GM21529 (cell line): ENCODE data around the gene SHISAL2A.
A peak's percentile ranks its signal among the peaks of the same experiment; 100 is the strongest.

Experiments
- ATAC-seq: cut with Tn5 transposase; IDR thresholded peaks from one replicate; pipeline ENCODE4 v1.9.1; 2021; ENCODE audit not compliant: unreplicated experiment

SHISAL2A gene

DNA sequence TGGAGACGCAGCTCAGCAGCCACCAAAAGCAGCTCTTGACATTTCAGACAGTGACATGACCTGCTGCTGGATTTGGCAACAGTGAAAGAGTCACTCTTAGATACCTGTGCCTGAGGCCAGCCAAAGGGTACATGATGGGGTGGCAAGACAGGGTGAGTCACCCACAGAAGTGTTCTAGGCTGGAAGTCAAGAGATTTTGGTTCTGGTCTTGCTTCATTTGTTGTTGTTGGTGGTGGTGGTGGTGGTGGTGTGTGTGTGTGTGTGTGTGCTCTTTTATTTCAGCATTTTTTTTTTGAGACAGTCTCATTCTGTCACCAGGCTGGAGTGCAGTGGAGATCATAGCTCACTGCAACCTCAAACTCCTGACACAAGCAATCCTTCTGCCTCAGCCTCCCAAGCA, 25.8 kb downstream of the SHISAL2A start:
- ATAC-seq: no peak

DNA sequence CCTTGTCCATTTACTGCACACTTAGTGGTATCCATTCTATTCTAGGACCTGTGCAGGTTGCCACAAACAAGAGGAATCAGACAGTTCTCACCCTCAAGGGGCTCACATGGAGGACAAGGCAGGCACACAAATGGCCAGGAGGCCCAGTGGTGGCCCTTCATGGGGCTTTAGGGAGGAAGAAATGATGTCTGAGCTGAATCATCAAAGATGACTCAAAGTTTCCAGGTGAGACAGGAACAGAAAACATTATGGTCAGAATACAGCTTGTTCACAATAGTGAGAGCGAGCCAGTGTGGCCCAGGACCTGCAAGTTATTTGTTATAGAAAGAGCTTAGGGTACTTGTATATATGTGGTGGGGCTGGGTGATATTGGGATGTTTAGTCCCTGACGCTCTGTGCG, 26.4 kb downstream of the SHISAL2A start:
- peak; percentile 83 for ATAC-seq

DNA sequence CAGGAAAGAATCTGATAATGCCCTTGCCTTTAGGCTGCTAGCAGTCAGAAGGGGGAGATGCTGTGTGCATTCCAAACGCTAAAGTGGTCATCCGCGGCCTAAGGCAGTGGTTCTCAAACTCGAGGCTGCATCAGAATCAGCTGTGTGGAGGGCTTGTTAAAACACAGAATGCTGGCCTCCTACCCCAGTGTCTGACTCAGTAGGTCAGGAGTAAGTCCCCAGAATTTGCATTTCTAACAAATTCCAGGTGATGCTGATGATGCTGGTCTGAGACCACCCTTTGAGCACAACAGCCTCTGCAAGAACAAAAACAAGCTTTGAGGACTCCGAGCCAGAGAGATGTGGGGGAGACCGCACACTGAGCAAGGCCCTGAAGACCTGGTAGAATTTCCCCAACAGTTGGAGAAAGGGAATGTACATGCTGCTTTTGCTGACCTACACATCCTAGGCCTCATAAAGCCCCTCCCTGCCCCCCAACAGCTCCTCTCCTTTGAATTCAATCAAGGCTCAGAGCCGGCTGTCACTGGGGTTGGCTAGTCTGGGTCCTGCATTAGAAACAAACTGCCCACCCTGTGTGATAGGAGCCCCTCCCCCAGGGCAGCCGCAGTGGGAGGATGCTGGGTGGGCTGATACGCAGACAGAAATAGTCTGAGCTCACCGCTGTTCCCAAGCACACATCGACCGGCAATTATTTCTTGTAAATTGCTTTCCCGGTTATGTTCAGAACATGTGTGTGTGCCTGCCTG, 27.1 kb downstream of the SHISAL2A start:
- peak; percentile 17 for ATAC-seq

DNA sequence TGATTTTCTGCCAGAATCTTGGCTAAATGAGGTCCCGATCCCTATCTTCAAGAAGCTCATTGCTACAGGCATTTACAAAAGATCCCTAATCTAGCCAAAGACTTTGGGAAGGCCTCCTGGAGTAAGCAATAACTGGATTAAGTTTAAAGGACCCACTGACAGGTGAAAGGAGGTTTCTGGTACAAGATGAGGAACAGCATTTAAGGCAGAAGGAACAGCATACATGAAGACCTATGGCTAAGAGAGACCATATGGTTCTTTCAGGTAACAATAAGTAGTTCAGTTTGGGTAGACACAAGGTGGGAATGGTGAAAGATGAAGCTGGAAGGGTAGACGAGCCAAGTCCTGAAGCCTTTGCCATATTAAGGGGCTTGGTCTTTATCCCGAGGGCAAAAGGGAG, 27.8 kb downstream of the SHISAL2A start:
- no peak for ATAC-seq

DNA sequence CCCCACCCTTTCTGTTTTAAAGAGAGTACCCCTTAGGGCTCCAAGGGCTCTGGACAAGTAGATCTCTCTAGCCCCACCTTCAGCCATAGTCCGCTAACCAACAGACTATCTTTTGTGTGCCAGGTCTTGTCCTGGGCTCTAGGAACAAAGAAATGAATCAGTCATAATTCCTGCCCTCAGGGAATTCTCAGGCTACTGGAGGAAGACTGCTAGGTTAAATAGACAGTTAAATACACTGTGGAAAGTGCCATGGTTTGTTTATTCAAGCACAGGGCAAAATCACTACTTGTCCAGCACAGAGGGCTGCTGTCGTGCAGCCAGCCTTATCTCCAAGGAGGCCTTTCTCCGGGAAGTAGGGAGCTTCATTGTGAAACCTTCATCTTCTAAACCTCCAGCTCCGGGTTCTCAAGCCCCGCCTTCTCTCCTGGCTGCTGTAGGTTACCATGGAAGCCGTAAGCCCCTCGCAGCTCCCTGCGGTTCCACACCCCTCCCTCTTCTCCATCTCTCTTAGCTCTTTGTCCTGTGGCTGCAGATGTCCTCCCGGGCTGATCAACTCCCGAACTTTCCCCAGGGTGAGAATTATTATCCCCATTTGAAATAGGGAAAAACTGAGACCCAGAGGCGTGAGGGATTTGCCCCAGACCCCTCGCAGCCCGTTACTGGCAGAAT, 29.8 kb downstream of the SHISAL2A start:
- ATAC-seq: no peak

DNA sequence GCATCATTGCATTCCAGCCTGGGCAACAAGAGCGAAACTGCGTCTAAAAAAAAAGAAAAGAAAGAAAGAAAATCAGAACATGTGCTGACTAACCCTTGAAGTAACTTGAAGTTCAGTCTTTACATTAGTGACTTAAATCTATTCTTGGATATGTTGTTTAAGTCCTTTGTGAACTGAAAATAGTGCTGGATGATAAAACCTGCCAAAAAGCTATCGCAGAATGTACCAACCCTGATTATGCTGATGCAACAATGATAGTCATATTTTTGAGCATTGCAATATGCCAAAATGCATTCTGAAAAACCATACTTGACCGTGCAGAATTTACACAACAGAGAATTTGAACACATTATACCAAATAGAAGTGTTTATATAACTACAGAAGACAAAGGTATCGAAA, 30.7 kb downstream of the SHISAL2A start:
- ATAC-seq: no peak

DNA sequence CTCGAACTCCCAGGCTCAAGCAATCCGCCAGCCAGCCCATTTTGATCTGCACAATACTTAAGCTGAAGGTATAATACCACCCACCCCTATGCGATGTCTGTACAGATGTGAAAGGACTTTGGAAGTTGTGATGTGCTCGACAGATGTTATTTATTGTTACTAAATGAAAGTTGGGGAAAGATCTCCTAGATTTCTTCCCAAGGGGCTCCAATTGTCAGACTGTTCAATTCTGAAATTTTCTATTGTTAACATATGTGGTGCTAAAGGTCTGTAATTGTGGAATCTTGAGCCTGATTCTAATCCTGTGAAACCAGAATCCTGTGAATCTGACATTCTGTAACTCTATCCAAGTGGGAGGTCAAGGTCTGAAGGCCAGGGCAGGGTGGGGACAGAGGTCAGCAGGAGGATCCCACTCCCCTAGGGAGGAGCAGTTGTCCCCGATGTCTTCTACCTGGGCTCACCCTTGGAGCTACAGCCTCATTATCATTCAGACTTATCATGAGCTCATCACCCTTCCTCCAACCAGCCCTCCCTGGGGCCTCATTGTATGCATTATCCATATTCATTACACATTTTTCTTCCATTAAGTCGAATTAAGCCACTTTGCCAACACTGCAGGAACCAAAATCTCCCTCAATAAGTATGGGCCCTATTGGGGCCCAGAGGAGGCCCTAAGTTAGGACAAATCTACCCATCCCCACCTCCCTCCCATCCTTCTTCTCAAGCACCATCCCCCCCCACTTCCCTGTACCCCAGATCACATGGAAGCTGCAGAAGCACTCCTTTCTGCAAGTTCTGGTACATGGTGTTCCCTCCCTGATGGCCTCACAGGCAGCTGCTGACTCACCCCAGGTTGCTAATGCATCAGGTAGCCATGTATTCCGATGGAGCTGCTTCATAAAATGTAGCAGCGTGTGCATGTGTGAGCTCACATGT, 32.3 kb downstream of the SHISAL2A start:
- ATAC-seq: no peak

DNA sequence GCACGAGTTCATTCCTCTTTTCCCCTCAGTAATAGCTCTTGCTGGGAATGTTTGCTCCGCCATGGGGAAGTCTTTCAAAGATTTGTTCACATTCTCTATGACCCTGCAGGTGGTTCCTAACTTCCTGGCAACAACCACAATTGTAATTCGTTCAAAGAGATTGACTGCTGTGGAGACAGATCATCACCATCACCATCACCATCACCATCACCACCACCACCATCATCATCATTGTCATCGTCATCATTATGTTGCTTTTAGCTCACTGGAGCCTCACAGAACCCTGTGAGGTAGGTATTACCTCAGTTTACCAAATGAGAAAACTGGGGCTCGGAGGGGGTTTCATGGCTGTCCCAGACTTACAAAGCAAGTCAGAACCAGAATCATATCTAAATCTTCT, 34.3 kb downstream of the SHISAL2A start:
- no peak for ATAC-seq

DNA sequence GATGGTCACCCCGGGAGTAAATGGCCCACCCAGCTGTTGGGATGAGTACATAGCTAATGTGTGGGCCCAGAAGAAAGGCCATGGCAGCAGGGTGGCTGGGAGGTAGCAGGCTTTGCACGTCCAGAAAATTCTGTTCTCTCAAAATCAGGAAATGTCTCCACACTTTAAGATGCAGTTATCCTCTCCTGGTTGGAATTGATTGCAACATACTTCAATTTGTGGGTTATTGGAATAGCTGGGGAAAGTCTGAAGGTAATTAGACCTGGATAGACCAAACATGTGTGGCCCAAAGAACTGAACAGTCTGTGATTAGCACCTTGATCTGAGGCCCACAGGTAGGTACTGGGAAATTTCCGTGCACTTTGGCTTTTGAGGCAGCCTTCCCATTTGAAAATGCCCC, 35.0 kb downstream of the SHISAL2A start:
- no peak for ATAC-seq

DNA sequence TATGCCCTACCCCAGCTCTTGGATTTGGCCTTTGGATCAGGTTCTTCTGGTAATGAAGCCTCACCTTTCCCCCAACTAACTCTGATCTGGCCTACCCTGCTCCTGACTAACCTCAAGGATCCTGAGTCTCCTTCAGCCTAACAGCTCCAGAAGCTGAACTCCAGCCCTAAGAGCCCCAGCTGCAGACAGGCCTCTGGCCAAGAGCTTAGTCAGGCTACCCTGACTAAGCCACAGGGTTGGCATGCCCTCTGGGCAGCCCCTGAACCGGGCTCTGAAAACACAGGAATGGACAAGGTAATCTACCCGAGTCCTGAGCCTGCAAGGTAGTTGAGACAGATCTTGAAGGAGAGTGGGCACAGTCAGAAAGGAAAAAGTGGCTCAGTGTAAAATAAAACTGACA, 35.7 kb downstream of the SHISAL2A start:
- no peak for ATAC-seq

DNA sequence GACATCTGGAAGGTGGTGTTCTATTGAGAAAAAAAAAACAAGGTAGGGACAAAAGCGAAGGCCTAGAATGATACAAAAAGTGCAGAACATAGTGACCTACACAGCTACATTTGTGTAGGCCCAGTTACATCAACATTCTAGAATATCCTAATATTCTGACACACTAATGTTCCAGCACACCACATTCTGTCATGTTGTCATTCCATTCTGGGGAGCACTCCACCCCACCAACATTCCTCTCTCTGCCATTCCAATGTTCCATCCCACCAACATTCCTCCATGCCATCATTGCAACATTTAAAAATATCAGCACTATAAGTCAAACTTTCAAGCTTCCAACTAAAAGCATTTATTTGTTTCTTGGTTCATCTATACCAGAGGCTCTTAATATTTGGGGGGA, 36.7 kb downstream of the SHISAL2A start:
- ATAC-seq: no peak

DNA sequence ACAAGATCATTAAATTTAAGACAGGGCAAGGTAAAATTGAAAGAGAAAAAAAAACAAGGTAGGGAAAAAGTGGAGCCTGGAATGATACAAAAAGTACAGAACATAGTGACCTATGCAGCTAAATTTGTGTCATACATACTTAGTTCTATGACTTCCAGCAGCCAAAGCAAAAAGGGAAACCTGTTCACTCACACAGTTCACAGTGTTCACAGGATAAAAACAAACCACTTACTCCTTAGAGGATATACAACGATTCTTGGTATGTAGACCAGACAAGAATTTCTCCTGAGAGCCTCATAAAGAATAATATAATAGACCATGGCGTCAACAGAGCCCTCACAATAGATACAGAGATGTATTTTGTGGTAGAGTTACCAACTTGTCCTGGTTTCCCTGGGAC, 37.6 kb downstream of the SHISAL2A start:
- ATAC-seq: no peak

DNA sequence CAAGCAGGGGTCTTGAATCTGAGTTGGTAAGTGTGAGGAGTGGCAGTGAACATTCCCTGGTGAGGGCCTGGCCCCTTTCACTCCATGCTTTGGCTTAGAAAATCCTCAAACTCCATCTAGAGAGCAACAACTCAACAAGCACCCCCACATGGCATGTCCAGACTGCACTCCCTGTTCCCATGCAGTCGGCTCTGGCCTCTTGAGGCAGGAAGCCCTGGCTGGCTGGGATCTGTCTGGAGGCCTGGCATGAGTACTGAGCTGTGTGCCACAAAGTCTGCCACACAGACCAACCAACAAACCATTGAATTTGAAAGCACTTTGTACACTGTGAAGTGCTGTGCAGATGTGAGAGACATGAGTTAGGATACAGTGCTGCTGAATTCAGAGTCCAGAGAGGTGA, 40.0 kb downstream of the SHISAL2A start:
- ATAC-seq: no peak

DNA sequence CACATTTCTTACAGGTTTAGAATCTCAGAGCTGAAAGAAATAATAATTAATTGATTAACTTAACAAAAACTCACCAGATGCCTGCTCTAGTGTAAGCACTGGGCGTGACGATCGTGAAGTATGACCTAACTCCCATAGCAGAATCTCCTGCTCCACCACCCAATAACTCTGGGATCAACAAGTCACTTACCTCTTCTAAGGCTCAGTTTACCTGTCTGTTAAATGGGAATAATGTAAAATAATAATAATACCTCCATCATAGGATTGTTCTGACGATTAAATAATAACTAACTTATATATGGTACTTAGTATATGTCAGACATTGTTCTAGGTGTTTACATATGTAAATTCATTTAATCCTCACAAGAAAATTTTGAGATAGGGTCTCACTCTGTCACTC, 40.5 kb downstream of the SHISAL2A start:
- ATAC-seq: no peak

DNA sequence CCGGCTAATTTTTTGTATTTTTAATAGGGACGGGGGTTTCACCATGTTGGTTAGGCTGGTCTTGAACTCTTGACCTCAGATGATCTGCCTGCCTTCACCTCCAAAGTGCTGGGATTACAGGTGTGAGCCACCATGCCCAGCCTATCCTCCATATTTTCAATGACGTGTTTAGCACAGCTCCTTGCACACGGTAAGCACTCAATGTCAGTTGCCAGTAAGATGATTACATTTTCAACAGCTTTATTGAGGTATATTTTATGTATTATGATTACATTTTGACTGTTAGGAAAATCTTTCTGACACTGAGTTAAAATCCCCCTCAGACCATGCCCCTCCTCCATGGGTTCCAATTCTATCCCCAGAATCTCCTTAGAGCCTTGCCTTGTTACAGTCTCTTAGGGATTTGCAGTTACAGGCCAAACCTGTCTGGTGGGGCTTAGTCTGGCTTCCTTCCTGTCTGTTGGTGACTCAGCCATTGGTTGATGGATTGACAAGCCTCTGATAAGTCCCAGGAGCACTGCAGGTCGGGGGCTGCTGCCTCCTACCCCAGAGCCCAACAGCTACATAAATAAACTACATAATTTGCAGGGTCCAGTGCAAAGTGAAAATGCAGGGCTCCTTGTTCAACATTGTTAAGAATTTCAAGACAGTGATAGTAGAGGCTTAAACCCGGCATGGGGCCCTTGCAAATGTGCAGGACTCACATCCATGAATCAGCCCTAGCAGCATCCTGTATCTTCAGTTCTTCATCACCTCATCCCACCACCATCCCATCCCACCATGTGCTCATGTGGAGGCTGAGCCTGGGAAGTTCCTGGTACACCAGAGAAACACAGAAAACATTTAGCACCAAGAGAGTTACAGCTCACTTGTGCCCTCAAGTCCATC, 41.8 kb downstream of the SHISAL2A start:
- ATAC-seq: no peak

DNA sequence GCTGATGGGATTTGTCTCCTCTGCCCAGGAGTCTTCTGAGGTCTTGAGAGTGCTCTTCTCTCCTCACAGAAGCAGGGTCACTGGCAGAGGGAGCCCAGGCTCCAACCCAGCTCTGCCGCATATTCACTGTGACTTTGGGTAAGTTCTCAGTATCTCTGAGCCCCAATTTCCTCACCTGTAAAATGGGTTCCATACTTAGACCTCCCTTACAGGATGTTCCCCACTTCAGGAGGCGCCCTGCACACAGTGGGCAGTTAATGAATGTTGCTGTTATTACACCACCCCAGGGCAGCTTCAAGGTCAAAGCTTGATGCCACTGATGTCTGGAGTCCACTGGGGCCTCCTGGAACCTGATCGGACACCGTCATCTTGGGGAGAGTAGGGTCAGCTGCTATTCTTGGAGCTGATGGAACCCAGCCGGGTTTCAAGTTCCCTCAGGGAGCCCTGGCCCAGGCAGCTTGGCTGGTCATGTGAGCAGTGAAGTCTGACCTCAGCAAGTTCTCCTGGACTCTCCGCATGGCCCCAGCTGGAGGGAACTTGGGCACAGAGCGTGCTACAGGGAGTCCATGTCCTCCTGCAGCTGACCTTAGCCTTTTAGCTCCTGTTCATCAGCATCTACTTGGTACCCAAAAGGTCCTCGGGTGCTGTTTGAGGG, 43.4 kb downstream of the SHISAL2A start:
- no peak for ATAC-seq

DNA sequence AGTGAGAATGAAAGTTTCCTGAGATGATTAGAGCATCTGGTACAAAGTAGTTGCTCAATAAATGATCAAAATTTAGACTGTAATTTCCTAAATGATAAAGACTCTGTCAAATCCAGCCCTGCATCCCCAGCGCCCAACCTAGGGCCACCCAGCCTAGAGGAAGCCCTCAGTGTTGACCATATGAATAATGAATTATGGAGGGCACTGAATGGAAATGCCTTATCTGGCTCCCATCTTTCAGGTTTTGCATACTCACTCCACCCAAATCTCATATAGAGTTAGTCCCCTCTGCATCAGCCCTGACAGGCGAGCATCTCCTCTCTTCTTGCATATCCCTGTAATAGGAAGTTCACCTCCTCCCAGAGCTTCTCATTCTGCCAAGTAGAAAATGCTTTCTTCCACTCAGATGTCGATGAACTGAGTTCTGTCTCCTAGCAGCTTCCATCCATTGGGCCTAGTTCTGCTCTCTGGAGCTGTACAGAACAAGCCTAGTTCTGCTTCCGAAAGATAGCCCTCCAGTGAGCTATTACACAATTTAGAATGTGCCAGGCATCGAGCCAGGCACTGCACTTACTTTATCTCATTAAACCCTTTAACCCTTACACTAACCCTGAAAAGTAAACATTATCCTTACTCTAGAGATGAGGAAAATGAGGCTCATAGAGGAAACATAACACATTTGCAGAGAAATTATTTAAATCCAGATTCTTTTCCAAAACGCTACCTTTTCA, 44.3 kb downstream of the SHISAL2A start:
- ATAC-seq: no peak

DNA sequence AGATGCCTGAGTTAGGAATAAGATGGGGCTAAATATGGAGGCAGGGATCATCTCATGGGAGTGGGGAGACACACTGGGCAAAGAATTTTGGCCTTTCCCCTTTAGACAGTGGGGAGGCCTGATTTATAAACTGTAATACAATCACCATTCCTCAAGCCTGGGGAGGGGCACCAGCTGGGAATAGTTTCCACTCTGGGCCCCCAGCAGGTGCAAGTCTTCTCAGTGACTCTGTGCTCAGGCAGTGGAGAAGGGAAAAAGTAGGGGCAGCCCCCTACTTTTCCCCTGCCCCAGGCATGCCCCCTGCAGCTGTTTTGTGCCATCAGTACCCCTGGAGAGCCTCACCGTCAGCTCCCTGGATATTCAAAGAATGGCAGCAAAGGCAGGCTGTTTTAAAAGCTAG, 46.1 kb downstream of the SHISAL2A start:
- ATAC-seq: no peak

DNA sequence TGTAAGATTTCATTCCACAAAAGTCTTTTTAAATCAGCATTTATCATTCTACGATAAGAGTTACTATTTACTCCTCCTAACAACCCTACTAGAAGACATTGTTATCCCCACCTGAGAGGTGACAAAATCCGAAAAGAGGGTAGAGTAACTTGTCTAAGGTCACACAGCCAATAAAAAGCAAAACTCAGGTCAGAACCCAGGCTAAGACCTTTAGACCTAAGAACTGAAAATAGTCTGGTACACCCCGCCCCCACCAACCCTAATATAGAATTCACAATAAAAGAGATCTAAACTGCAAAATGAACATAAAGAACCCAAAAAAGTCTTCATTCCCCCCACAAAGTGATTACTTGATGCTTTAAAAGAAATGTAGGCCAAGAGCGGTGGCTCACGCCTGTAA, 46.5 kb downstream of the SHISAL2A start:
- ATAC-seq: no peak

DNA sequence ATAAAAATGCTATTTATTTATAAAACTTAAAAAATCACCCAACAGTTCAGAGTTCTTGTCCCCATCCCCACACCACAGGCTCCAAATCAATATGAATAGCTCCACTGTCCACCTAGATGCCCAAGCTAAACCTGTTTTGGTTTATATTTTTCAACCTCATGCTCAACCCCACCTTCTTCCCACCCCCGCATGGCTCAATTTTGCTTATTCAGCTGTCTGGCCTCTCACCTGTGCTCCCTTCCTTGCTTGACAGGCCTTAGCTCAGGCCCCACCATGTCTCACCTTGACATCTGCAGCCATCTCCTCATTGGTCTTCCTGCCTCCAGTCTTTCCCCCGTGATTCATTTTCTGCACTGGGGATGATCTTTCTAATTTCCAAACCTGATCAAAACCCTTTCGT, 47.4 kb downstream of the SHISAL2A start:
- no peak for ATAC-seq
